GM13977 (cell line): ENCODE data around the gene OPRM1.
"Not testable (repeated sequence)": the region's sequence is repeated elsewhere in the genome, so short reads cannot be mapped to it uniquely, and the experiment has no call there.

Source experiments
- DNase-seq: peaks from one replicate; pipeline ENCODE4 v3.0.0; 2012; ENCODE audit warnings: low spot score
- CTCF ChIP-seq: IDR thresholded peaks from 2 replicates; pipeline ENCODE4 v1.5.1; 2012; ENCODE audit warnings: mild to moderate bottlenecking, control low read depth; ENCODE audit not compliant: insufficient read depth; ENCODE audit errors: extremely low read depth, missing control alignments
- in situ Hi-C: fragments of 300-500 bp; cut with MboI; formaldehyde crosslinking; loops from one replicate; pipeline ENCODE4 v1.12.0; 2022; ENCODE audit warnings: low sequenced_read_pairs, low pct_unique_long_range_greater_than_20kb, mixed read lengths, inconsistent platforms; ENCODE audit not compliant: unreplicated experiment

OPRM1 gene

GRCh38 chr6:154187203-154187602 lies 148.2 kb downstream of the OPRM1 start:
- in situ Hi-C loops: no loop called here
- no peak for TF ChIP-seq CTCF
- no peak for DNase-seq

- DNase-seq: no peak
- no peak for TF ChIP-seq CTCF
- in situ Hi-C loops: no loop called here
These were observed 148.7 kb downstream of the OPRM1 start for GRCh38 chr6:154187714-154188113.

GRCh38 chr6:154196333-154196885 lies 157.4 kb downstream of the OPRM1 start:
- in situ Hi-C loops: no loop called here

GRCh38 chr6:154197196-154197860 lies 158.3 kb downstream of the OPRM1 start:
- no peak for DNase-seq
- TF ChIP-seq CTCF: no peak
- in situ Hi-C loops: no loop called here

More at GRCh38 chr6:154196333-154196885, 157.4 kb downstream of the OPRM1 start:
- no peak for DNase-seq
- TF ChIP-seq CTCF: no peak

GRCh38 chr6:154201688-154202087 lies 162.6 kb downstream of the OPRM1 start:
- DNase-seq, in situ Hi-C loops: not testable (repeated sequence)

GRCh38 chr6:154202339-154202738 lies 163.3 kb downstream of the OPRM1 start:
- in situ Hi-C loops: no loop called here
- TF ChIP-seq CTCF: no peak
- DNase-seq: no peak

- no peak for TF ChIP-seq CTCF
- in situ Hi-C loops: no loop called here
- DNase-seq: no peak
These were observed 163.9 kb downstream of the OPRM1 start for GRCh38 chr6:154202958-154203357.
